Caki2 (cell line): ENCODE data around the gene TYMS. TPM values are rescaled to one million over a fixed set of nuclear protein-coding genes. Genes with fewer than 3 reads are reported as not detected.

Experiments used
- DNase-seq: peaks from one replicate; pipeline ENCODE4 v3.0.0-alpha.2; 2015; ENCODE audit warnings: low read depth
- in situ Hi-C: cut with HindIII; loops from 2 replicates; pipeline ENCODE4 v1.10.0; 2016; ENCODE audit warnings: low sequenced_read_pairs, low pct_unique_long_range_greater_than_20kb, mixed read lengths
- total RNA-seq: library from RNA; depleted of rRNA; stranded (reverse); fragments of >200 nt; shearing (Covaris generic); gene quantifications from 2 replicates; pipeline ENCODE4 v1.2.3, GENCODE V29; 2014; ENCODE audit warnings: low replicate concordance

TYMS gene
- total RNA-seq, 1 experiment from 2014 or later, result 173 TPM

DNA sequence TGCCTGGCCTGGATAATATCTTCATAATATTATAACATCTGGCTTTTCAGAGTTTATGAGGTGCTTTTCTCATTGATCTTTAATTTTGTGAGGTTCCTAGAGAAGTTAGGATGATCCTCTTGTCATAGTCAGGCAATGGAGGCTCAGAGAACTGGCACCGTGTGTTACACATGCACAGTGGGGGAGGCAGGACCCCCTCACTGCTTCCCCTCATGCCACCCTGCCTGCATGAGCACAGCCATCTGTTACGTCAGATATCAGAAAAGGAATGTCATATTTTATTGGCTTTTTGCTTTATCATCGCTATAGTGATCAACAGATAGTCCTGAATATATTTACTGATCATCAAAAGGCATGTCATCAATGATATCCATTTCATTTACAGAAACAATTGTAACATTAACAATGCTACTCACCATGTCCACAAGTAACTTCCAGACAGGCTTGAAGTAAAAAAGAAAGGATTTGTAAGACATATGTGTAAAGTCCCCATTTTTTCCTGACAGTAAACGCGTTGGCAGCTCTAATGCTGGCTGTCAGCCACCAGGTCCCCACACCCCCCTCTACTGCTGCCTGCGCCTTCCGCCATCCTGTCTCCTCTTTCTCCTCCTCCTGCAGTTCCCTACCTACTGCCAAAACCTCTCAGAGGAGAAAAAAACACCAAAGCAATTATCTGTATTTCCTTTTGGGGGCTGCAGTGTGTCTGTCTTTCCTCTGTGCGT lies 36.2 kb downstream of the TYMS start:
- in situ Hi-C loops, result no loop called here
- no peak for DNase-seq

GRCh38 chr18:697012-697411 lies 39.6 kb downstream of the TYMS start:
- in situ Hi-C loops, result no loop called here
- DNase-seq, result no peak

GRCh38 chr18:697800-698199 lies 40.3 kb downstream of the TYMS start:
- no peak for DNase-seq
- in situ Hi-C loops, result no loop called here

DNA sequence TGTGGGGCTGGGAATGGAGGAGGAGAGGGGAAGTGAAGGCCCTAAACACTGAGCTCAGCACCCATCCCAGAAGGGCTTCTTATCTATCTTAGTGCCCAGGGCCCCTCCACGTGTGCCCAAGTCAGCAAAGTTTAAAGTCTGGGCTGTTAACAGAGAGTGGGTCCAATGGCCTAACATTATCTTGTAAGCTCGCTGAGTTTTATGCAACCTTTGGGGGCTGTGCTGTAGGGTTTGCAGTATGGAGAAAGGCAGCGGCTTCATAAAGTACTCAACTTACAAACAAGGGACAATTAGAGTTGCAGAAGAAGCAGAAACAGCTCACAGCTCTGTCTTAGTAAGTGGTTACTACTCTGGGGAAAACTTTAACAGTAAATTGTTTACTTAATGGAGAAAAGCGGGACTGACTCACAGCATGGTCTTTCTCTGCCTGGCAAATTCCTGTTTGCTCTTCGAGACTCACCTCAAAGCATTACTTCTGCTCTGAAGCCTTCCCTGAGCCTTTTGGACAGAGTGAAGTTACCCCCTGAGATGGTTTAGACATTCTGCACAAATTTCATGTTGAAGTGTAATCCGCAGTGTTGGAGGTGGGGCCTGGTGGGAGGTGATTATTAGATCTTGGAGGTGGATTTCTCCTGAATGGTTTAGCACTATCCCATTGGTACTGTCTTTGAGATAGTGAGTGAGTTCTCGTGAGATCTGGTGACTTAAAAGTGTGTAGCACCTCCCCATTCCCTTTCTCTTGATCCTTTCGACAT lies 45.9 kb downstream of the TYMS start:
- in situ Hi-C loops, result no loop called here
- DNase-seq, result peak; percentile 77

GRCh38 chr18:706405-706804 lies 49.0 kb downstream of the TYMS start:
- in situ Hi-C loops, result no loop called here
- DNase-seq, result no peak

GRCh38 chr18:708096-708495 lies 50.6 kb downstream of the TYMS start:
- no peak for DNase-seq
- in situ Hi-C loops, result no loop called here

- in situ Hi-C loops, result no loop called here
- DNase-seq, result no peak
Measured at GRCh38 chr18:709771-710170, 52.3 kb downstream of the TYMS start.

GRCh38 chr18:710418-711300 lies 53.2 kb downstream of the TYMS start:
- no peak for DNase-seq

GRCh38 chr18:711310-711656 lies 53.8 kb downstream of the TYMS start:
- in situ Hi-C loops, result no loop called here
- DNase-seq, result no peak

More at GRCh38 chr18:710418-711300, 53.2 kb downstream of the TYMS start:
- in situ Hi-C loops, result no loop called here

GRCh38 chr18:711657-712400 lies 54.4 kb downstream of the TYMS start:
- DNase-seq, result peak; percentile 69
- in situ Hi-C loops, result no loop called here

DNA sequence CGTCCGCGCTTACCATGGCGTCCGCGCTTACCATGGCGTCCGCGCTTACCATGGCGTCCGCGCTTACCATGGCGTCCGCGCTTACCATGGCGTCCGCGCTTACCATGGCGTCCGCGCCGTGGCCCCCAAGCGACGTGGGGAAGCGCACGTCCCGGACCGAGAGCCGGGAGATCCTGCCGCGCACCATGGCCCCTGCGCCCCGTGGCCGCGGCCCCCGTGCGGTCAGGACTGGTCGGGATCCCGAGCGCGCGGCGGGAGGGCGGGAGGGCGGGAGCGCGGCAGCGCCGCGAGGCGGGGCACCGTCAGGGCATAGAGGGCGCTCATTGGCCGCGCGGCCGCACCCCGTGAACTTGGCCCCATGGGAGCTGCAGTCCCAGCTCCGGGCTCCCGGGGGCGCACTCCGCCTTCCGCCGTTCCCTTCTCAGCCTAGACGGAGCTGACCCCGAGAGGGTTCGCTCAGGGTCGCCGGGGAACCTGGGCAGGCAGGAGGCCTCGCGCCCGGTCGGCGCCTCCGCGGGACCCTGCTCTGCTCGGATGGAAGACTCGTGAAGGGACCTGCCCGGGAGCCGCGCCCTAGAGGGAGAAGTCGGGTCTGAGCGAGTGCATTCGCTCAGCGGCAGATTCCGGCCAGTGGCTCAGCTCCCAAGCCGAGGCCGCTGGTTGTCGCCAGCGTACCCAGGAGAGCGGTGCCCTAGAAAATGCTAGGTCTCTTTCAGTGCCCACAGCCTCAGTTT lies 55.1 kb downstream of the TYMS start, which contains the start of gene ENOSF1:
Gene ENOSF1 (minus strand): TSS at position 230 of the 734 bp plus-strand sequence. CDS start 43 bp downstream, at position 187.
- DNase-seq, result peak; percentile 83
- in situ Hi-C loops, result no loop called here

DNA sequence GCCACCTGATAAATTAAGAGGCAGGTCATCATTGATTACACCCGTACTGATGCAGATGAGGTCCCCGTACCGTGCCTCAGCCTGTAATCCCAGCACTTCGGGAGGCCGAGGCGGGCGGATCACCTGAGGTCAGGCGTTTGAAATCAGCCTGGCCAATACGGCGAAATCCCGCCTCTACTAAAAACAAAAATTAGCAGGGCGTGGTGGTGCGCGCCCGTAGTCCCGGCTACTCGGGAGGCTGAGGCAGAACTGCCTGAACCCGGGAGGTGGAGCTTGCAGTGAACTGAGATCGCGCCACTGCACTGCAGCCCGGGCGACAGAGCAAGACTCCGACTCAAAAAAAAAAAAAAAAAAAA lies 55.7 kb downstream of the TYMS start:
- in situ Hi-C loops, result no loop called here
- DNase-seq, result no peak

GRCh38 chr18:715626-716025 lies 58.2 kb downstream of the TYMS start:
- in situ Hi-C loops, result no loop called here
- DNase-seq, result no peak

DNA sequence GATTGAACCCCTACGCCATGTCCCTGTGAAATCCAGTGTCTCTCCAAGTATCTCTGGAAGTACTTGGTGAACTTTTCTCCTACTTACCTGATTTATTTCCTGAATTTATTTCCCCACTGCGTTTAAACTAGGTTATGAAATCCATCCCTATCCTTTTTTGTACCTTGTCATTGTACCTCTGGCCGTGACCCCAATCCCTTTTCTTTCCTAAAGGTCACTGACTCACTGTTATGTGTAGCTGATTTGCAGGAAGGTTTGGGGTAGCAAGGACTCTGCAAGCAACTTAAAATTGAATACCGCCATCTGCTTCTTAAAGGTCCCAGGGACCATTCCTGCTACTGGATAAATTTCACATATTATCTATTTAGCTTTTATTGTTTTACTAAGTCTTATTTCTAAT lies 59.5 kb downstream of the TYMS start:
- in situ Hi-C loops, result no loop called here
- DNase-seq, result no peak
